GM19035 (cell line): ENCODE results near the gene SLC36A2.
A peak's percentile ranks its signal among the peaks of the same experiment; 100 is the strongest.
"Not testable (repeated sequence)": the region's sequence is repeated elsewhere in the genome, so short reads cannot be mapped to it uniquely, and the experiment has no call there.

Source experiments
- ATAC-seq: cut with Tn5 transposase; IDR thresholded peaks from one replicate; pipeline ENCODE4 v1.9.1; 2021; ENCODE audit not compliant: unreplicated experiment

SLC36A2 gene

GRCh38 chr5:151347369-151347768 lies at the start of gene SLC36A2:
TSS of gene SLC36A2 (minus strand) at chr5:151347559. CDS start at chr5:151347460, 99 bp downstream.
- ATAC-seq: no peak

- ATAC-seq: no peak
These were observed 41.6 kb upstream of the SLC36A2 start for GRCh38 chr5:151388960-151389359.

DNA sequence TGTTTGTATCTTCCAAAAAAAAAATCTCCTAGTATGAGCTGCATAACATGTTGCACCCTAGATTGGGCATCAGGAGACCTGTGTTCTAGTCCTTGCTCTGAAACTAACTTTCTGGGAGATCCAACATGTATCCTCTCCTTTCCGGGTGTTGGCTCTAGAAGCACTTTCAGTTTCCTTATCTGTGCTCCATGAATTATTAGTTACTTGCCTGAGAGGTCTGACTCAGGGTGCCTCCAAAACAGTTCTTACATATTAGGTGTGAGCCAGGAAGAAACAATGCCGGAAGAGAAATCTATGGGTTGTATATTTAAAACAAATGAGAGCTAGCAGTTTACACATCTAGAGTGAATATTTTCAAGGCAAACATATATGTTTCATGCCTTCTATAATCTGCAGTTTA lies 36.7 kb upstream of the SLC36A2 start:
- no peak for ATAC-seq

GRCh38 chr5:151383011-151383410 lies 35.7 kb upstream of the SLC36A2 start:
- no peak for ATAC-seq

DNA sequence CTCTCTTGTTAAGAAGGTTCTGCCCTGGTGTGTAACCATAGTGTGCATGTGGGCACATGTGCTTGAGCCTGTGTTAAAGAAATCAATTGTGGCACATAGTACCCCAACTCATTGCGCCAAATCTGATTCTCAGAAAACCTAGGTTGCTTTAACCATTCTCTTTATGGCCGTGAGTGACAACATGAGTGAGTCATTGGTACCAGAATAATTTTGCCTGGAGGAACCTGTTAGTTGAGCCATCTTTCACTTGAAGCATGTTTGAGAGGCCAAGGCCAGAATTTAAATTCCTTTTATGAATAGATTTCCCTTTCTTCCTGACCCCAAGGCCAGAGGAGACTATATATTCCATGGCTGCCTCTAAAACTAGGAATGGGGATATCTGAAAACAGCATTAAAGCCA lies 35.2 kb upstream of the SLC36A2 start:
- no peak for ATAC-seq

GRCh38 chr5:151381899-151382298 lies 34.5 kb upstream of the SLC36A2 start:
- no peak for ATAC-seq

GRCh38 chr5:151378616-151379015 lies 31.3 kb upstream of the SLC36A2 start:
- ATAC-seq: no peak

GRCh38 chr5:151374539-151374938 lies 27.2 kb upstream of the SLC36A2 start:
- ATAC-seq: no peak

- not testable (repeated sequence) for ATAC-seq
These were observed 19.7 kb upstream of the SLC36A2 start for GRCh38 chr5:151367038-151367437.

GRCh38 chr5:151363673-151364072 lies 16.3 kb upstream of the SLC36A2 start:
- ATAC-seq: no peak

DNA sequence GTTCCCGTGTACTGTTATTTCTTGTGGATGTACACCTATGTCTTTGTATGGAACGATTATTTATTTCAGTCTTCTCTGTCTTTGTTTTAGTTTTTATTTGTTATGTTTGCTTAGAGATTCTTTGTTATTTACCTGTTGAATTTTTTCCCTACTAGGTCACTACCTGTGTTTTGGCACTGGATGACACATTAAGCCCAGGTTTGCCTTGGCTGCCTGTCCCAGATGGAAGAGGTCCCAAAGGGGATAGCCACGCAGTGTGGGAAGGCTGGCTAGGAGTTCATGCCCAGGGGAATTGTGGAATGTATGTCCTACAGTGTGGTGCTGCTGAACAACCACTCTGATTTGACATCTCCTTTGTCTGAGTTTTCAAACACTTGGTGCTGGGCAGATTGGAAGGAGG lies 15.6 kb upstream of the SLC36A2 start:
- no peak for ATAC-seq

- ATAC-seq: no peak
These were observed 12.0 kb upstream of the SLC36A2 start for GRCh38 chr5:151359391-151359790.

DNA sequence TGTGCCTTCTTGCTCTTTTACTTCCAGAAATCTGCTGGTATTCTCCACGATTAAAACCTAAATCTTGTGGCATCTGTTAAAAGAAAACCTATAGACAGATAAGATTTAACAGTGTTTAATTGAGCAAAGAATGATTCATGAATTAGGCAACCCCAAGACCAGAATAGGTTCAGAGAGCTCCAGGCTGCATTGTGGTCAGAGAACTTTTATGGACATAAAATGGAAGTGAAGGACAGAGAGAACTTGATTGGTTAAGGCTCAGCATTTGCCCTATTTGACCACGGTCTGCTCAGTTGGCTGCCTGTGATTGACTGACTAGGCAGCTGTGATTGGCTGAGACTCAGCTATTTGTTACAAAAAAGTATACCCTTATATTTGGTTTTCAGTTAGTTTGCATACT lies 10.4 kb upstream of the SLC36A2 start:
- no peak for ATAC-seq

- ATAC-seq: no peak
These were observed 9.7 kb upstream of the SLC36A2 start for GRCh38 chr5:151357097-151357496.

DNA sequence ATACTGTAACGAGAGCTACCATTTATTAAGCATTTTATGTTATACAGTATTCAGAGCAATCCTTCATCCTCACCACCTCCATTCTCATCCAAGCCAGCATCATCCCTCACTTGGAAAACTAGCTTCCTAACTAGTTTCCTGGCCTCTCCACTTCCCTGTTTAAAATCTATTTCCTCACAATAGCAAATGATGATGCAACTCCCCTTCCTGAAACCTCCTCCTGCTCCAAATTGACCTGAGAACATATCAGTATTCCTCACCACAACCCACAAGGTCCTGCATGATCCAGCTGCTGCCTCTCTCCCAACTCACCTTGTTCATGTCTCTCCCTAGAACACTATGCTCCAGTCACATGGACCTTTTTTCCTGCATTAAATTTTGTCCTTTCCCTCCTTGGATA lies 4.3 kb upstream of the SLC36A2 start:
- ATAC-seq: no peak

GRCh38 chr5:151348789-151349188 lies 1.4 kb upstream of the SLC36A2 start:
- no peak for ATAC-seq

- ATAC-seq: no peak
These were observed 1.4 kb downstream of the SLC36A2 start for GRCh38 chr5:151345808-151346478.

DNA sequence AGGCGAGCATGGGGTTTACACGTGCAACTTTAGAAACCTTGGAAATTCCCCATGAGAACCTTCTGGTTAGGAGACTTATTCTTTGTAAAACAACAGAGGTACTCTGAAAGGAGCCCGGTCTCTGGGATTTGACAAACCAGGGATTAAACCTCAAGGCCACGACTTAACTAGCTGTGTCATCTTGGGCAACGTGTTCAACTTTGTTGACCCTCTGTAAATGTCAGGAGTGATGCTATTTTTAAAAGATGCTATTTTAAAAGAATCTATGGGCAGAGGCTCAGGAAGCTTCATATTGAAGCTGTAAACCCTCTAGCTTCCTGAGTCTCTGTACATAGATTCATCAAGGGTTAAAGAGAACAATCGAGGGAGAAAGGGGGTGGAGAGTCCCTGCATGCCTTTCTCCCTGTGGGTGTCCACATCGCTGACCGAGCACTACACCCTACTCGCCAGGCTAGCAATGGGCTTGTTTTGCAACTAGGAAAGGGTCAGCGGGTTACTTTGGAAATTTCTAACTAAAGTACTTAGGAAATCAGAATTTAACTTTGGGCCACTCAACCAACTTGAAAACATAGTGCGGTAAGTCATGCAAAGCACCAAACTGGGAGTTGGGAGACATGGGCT lies 2.1 kb downstream of the SLC36A2 start:
- ATAC-seq: no peak

- ATAC-seq: no peak
These were observed 3.3 kb downstream of the SLC36A2 start for GRCh38 chr5:151344088-151344487.

DNA sequence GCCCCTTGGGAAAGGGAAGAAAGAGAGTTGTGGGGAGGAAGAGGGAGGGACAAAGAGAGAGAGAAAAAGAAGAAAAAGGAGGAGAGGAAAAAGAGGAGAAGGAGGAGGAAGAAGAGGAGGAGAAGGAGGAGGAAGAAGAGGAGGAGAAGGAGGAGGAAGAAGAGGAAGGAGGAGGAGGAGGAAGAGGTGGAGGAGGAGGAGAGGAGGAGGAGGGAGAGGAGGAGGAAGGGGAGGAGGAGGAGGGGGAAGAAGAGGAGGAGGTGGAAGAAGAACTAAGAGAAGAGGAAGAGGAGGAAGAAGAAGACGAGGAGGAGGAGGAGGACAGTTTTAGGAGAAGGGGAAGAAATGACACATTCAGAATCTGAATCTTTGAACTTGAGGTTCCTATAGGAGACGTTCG lies 7.4 kb downstream of the SLC36A2 start:
- ATAC-seq: no peak

GRCh38 chr5:151338734-151339133 lies 8.6 kb downstream of the SLC36A2 start:
- ATAC-seq: no peak

GRCh38 chr5:151332857-151333256 lies 14.5 kb downstream of the SLC36A2 start:
- ATAC-seq: no peak

GRCh38 chr5:151328734-151329133 lies 18.6 kb downstream of the SLC36A2 start:
- ATAC-seq: peak; percentile 69
